Kidney (tissue), 14 donors: Measurements from ENCODE around the gene ISG15. TPM values are rescaled to one million over a fixed set of nuclear protein-coding genes. Genes with fewer than 3 reads are reported as not detected.

Experiments used
- DNase-seq, 5 donors: peaks; one replicate each; pipeline ENCODE4 v3.0.0-alpha.2; 2013 to 2020
- FAIRE-seq: peaks from 2 replicates; lab custom pipeline; 2012; peaks lifted over from hg19 to GRCh38; lab: Jason Lieb, UNC
- H3K27ac ChIP-seq, 2 donors: one replicate each; pipeline ENCODE4 v1.7.0; 2013; ENCODE audit warnings: low read depth in 2 of 2, low read length in 2 of 2, inconsistent platforms in 1 of 2
- H3K27me3 ChIP-seq: one replicate; pipeline ENCODE4 v1.7.1; 2013; ENCODE audit warnings: low read length, inconsistent platforms; ENCODE audit not compliant: control insufficient read depth, insufficient read depth
- H3K36me3 ChIP-seq, 3 donors: one replicate each; pipeline versions ENCODE4 v1.7.0 to v1.7.1; 2013; ENCODE audit warnings: low read length in 3 of 3, control low read depth in 1 of 3, inconsistent platforms in 1 of 3; ENCODE audit not compliant: insufficient read depth in 3 of 3, control insufficient read depth in 2 of 3
- H3K4me1 ChIP-seq, 3 donors: one replicate each; pipeline versions ENCODE4 v1.7.0 to v1.7.1; 2013; ENCODE audit warnings: low read length in 3 of 3, inconsistent platforms in 1 of 3, low read depth in 1 of 3; ENCODE audit not compliant: control insufficient read depth in 2 of 3, insufficient read depth in 2 of 3
- H3K4me3 ChIP-seq, 3 donors: one replicate each; pipeline versions ENCODE4 v1.7.0 to v1.8.1; 2013; ENCODE audit warnings: low read length in 3 of 3, control low read depth in 1 of 3, inconsistent platforms in 1 of 3
- H3K9ac ChIP-seq, 3 donors: one replicate each; pipeline versions ENCODE4 v1.7.0 to v1.7.1; 2013; ENCODE audit warnings: low read length in 3 of 3, control low read depth in 1 of 3, inconsistent platforms in 1 of 3
- H3K9me3 ChIP-seq, 3 donors: one replicate each; pipeline versions ENCODE4 v1.7.0 to v1.7.1; 2013; ENCODE audit warnings: low read length in 3 of 3, control low read depth in 1 of 3, inconsistent platforms in 1 of 3; ENCODE audit not compliant: control insufficient read depth in 2 of 3, insufficient read depth in 1 of 3
- intact Hi-C: fragments of 100-400 bp; cut with DNase I; formaldehyde crosslinking; loops from one replicate; pipeline ENCODE4 v1.11.1; 2022
- polyA plus RNA-seq: library from polyadenylated mRNA; stranded (reverse); fragments of 350-450 nt; fragmentation: Illumina TruSeq; extraction: RNeasy Lipid Tissue Mini Kit (QIAGEN cat#74804); gene quantifications from one replicate; pipeline ENCODE4 v1.2.3, GENCODE V29; 2014; ENCODE audit warnings: low read depth, low replicate concordance; ENCODE audit not compliant: insufficient read depth
- total RNA-seq: library from RNA; stranded (reverse); fragmentation: NEBNext Ultra II Directional; extraction: Animal tissue kit (Norgen Biotek cat#: 25700); gene quantifications from one replicate; pipeline ENCODE4 v1.2.1, GENCODE V29; 2021
- TF ChIP-seq, protein P1 (sequence below): IDR thresholded peaks from 3 replicates; pipeline ENCODE4 v1.5.1; 2012; ENCODE audit warnings: mild to moderate bottlenecking, moderate library complexity, borderline replicate concordance; ENCODE audit not compliant: insufficient read depth; ENCODE audit errors: extremely low read depth
- donor health status: control.
- donor health status: control.
- donor health status: control.
- donor health status: control.
- donor health status: control.
- donor health status: DM: yes; HTN: yes; CAD: no.
- donor health status: Normal renal cell carcinoma (clear cell type).

Gene ISG15
- total and polyA plus RNA-seq, 2 donors from 2014 or later: 23.9 to 65.9 TPM

DNA sequence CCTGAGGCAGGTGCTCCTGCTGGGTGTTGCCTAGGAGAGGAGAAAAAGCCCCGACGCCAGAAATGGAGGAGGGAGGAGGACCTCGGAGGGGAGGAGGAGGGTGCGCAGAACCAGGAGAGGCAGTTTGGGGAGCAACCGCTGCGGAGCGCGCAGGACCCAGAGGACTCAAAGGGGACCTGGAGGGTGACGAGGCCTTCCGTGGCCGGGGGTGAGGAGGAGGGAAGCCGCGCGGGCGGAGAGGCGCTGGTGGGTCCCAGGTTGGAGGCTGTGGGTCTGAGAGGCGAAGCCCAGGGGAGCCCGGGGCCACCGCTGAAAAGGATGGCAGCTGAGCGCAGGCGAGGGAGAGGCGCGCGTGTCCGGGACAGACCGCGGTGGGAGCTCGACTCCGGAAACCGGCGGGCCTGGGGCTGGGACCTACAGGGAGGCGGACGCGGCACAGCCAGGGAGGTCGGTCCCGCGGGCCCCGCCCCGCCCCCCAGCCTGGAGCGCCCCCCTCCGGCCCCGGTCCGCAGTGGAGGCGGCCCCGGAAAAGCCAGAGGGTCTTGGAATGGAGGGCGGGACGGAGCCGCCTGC, 45.7 kb downstream of the ISG15 start:
- intact Hi-C loops: no loop called here
- peak in 1 of 5 donors; percentile 19 for DNase-seq

DNA sequence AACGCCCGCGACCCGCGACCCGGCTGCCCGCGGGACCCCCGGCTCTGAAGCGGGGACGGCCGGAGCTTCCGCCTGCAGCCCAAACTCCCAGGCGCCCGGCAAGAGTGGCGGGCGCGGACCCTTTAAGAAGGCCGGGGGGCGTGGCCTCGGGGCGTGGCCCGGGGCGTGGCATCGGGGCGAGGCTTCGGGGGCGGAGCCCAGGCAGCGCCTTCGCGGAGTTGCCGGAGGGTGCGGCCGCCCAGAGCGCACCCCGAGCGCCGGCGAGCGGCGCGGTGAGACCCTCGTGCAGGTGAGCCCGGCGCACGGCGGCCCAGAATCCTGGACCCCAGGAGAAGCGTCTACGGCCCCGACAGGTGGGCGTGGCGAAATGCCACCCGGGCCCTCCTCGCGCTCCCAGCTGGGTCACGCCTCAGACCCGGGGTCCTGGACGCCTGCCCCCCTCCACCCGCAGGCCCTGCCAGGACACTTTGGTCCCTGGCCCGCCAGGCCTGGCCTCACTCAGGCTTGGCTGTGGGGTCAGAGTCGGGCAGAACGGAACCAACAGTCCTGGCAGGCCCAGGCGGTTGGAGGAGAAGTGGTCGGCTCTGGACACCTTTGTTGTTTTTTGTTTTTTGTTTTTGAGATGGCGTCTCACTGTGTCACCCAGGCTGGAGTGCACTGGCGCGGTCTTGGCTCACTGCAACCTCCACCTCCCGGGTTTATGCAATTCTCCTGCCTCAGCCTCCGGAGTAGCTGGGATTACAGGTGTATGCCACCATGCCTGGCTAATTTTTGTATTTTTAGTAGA, 46.4 kb downstream of the ISG15 start:
- intact Hi-C loops: no loop called here
- peaks cover 0 to 12% (median 0%) of the 10 kb centered on the region in 3 donors for H3K4me1 ChIP-seq
- peak; percentile 82 to 95 (median 91) for DNase-seq
- peak overlapping the region in 2 of 3 donors; percentile 24 to 44 for H3K4me3 ChIP-seq
- no peak overlapping the region for H3K9ac ChIP-seq
- no peak for FAIRE-seq
- peaks cover 6% of the 10 kb centered on the region for H3K27me3 ChIP-seq
- H3K36me3 ChIP-seq: no peaks in the 10 kb centered on the region
- no peaks in the 10 kb centered on the region for H3K9me3 ChIP-seq
- TF ChIP-seq, protein P1, sequence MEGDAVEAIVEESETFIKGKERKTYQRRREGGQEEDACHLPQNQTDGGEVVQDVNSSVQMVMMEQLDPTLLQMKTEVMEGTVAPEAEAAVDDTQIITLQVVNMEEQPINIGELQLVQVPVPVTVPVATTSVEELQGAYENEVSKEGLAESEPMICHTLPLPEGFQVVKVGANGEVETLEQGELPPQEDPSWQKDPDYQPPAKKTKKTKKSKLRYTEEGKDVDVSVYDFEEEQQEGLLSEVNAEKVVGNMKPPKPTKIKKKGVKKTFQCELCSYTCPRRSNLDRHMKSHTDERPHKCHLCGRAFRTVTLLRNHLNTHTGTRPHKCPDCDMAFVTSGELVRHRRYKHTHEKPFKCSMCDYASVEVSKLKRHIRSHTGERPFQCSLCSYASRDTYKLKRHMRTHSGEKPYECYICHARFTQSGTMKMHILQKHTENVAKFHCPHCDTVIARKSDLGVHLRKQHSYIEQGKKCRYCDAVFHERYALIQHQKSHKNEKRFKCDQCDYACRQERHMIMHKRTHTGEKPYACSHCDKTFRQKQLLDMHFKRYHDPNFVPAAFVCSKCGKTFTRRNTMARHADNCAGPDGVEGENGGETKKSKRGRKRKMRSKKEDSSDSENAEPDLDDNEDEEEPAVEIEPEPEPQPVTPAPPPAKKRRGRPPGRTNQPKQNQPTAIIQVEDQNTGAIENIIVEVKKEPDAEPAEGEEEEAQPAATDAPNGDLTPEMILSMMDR: no peak
- no peak overlapping the region for H3K27ac ChIP-seq

More for the DNA sequence above, 45.7 kb downstream of the ISG15 start:
- peaks cover 6% of the 10 kb centered on the region for H3K27me3 ChIP-seq
- peaks cover 0 to 11% (median 0%) of the 10 kb centered on the region in 3 donors for H3K4me1 ChIP-seq
- FAIRE-seq: no peak
- TF ChIP-seq, protein P1: no peak
- no peak overlapping the region for H3K4me3 ChIP-seq
- no peaks in the 10 kb centered on the region for H3K9me3 ChIP-seq
- H3K9ac ChIP-seq: no peak overlapping the region
- H3K27ac ChIP-seq: no peak overlapping the region
- no peaks in the 10 kb centered on the region for H3K36me3 ChIP-seq

- Histone ChIP-seq H3K9me3 (no peaks in the 10 kb centered on the region), H3K4me1 (peaks cover 0 to 12% (median 0%) of the 10 kb centered on the region in 3 donors), H3K36me3 (no peaks in the 10 kb centered on the region), H3K27ac (no peak overlapping the region), H3K4me3 (no peak overlapping the region), H3K9ac (no peak overlapping the region), H3K27me3 (peaks cover 6% of the 10 kb centered on the region)
- no peak for DNase-seq
- TF ChIP-seq, protein P1: no peak
- intact Hi-C loops: no loop called here
- no peak for FAIRE-seq
These were observed 47.1 kb downstream of the ISG15 start for GRCh38 chr1:1060281-1061000.
